Hepatocyte (in vitro differentiated cells): Measurements from ENCODE around the gene TFEB.

Experiments
- EZH2 ChIP-seq: fragments of 200-600 bp; sonication (generic); IDR thresholded peaks from 2 replicates; pipeline ENCODE4 v1.6.1; 2016; ENCODE audit warnings: antibody characterized with exemption, mild to moderate bottlenecking, borderline replicate concordance
- EZH2phosphoT487 ChIP-seq: fragments of 200-600 bp; sonication (generic); IDR thresholded peaks from one replicate; pipeline ENCODE4 v1.6.1; 2018; ENCODE audit warnings: antibody characterized with exemption, mild to moderate bottlenecking, low read depth, moderate library complexity; ENCODE audit not compliant: unreplicated experiment, severe bottlenecking
- TF ChIP-seq, protein P1 (sequence below): fragments of 200-600 bp; sonication (generic); IDR thresholded peaks from 2 replicates; pipeline ENCODE4 v1.5.1; 2016; ENCODE audit warnings: antibody characterized with exemption, mild to moderate bottlenecking; ENCODE audit not compliant: poor library complexity

DNA sequence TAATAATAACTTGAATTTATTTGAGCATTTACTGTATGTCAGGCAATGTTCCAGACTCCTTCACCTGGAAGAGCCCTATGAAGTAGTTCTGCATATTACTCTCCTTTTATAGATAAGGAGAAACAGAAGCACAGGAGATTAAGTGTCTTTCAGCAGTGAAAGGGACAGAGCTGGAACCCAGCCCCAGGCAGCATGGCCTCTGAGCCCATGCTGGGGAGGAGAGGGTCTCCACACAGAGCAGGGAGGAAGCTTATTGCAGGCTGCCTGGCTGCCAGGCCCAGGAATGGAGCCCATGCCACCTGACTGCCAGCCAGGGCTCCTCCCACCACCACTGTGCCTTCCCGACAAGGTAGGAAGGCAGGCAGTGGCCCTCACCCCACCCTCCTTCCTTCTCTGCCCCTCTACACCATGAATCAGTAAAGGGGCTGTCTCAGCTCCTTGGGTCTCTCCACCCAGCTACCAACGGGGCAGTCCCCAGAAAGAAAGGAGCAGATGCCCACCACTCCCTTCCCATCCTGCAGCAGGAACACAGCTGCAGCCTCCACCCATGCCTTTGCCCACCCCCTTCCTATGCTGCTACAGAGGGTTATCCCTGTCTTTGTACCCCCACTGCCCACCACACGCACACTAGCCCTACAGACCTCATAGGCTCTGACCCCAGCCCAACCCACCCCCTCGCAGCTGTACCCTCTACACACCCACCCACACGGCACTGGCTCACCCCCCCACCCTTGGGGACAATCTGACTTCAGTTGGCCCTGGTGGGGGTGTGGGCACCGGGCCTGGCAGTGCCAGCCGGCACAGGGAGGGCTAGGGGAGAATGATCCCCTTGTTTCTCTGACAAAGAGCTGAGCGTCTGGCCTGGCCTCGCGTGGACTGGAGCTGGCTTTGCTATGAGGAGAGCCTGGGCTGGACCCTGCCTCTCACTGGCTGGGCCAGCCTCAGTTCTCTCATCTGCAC, 41.8 kb downstream of the TFEB start:
- TF ChIP-seq, protein P1, sequence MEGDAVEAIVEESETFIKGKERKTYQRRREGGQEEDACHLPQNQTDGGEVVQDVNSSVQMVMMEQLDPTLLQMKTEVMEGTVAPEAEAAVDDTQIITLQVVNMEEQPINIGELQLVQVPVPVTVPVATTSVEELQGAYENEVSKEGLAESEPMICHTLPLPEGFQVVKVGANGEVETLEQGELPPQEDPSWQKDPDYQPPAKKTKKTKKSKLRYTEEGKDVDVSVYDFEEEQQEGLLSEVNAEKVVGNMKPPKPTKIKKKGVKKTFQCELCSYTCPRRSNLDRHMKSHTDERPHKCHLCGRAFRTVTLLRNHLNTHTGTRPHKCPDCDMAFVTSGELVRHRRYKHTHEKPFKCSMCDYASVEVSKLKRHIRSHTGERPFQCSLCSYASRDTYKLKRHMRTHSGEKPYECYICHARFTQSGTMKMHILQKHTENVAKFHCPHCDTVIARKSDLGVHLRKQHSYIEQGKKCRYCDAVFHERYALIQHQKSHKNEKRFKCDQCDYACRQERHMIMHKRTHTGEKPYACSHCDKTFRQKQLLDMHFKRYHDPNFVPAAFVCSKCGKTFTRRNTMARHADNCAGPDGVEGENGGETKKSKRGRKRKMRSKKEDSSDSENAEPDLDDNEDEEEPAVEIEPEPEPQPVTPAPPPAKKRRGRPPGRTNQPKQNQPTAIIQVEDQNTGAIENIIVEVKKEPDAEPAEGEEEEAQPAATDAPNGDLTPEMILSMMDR = no peak
- TF ChIP-seq EZH2phosphoT487 (no peak), EZH2 (no peak)
